ENCODE data around the gene COL20A1.

The COL20A1 gene

DNA sequence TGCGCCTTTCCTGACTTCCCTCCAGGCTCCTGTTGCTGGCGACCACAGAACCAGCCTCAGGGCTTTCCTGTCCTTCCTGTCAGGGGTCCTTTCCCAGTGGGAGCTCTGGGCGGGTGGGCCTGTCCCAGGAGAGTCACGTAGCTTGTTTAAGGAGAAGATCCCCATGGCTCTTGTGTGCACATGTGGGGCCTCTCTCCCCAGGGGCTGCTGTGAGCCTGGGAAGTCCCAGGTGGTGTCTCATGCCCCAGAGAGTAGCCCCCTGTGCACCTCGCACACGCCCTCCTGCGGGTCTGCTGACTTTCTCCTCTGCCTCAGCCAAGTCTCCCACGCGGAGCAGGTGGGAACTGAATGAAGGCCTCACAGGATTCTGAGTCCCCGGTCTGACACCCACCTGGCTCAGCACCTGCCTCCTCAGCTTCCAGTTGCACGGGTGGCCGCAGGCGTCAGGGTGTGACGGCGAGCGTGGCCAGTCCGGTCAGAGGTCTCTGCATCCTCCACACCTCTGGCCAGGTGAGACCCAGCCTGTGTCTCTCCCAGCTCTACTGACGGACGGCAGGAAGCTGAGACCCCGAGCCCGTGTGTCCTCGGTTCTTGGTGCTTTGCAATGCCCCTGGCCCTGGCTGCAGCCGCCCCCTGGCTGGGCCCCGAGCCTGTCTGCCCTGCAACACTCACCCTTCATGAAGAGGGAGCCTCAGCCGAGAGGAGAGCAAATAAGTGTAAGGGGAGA, 33.1 kb upstream of the COL20A1 start:
- H3K4me3 ChIP-seq (ENCODE audit: low read length): no peak overlapping the region
- no peak for DNase-seq (ENCODE audit: low read depth, low spot score)

- DNase-seq (ENCODE audit: low read depth, low spot score): no peak
- no peak overlapping the region for H3K4me3 ChIP-seq (ENCODE audit: low read length)
Observed at GRCh38 chr20:63260521-63260920, 32.5 kb upstream of the COL20A1 start.

DNA sequence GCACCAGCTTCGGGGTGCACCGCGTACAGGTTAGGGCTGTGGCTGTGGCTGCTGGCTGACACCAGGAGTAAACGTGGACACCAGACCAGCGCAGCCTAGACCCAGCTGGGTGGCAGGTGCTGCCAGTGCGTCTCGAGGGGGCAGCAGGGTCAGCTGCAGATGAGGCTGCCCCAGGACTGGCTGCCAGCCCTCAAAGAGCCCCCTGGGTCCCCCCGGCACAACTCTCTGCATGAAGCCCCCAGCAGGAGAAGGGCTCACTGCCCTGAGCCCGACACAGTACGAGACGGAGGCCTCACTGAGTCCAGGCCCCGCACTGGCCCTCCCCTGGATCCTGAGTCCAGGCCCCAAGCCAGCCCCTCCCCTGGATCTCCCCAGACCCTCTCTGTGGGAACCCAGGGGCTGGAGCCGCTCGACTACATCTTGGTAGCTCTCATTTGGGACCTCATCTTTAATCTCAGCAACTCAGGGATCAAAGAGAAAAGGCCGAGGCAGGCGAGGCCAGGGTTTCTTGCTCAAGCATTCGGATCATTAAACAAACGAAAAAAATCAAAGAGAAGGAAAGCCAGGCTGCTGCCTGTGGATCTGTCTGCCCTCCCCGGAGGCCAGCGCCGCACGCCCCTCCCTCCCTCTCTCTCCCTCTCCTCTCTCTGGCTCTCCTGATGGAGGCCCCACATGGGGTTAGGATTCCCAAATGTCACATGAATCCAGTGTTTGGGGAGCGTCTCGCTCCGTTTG, 31.8 kb upstream of the COL20A1 start:
- no peak overlapping the region for H3K4me3 ChIP-seq (ENCODE audit: low read length)
- DNase-seq (ENCODE audit: low read depth, low spot score): no peak

DNA sequence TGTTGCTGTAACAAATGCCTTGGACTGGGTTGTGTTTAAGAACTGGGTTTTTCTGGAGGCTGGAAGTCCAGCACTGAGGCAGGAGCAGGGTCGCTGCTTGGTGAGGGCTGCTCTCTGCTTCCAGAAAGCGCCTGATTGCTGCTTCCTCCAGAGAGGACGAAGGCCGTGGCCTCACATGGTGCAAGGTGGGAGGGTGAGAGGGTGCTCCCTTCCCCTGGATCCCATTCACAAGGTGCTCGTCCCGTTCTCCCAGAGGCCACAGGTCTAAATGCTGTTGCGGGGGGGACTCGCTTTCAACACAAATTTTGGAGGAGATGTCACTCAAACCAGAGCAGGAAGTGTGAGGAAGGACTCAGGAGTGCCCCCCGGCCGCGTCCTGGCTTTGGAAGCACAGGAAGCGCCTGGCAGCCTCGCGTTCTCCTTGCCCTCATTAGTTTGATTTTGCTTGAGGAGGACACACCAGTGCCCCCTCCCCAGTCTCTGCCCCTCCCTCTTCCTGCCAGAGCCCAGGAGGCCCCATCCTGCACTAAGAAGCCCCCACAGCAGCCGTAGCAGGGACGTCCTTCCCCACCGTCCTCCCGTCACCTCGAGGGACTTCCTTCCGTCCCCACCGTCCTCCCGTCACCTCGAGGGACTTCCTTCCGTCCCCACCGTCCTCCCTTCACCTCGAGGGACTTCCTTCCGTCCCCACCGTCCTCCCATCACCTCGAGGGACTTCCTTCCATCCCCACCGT, 31.0 kb upstream of the COL20A1 start:
- no peak overlapping the region for H3K4me3 ChIP-seq (ENCODE audit: low read length)
- no peak for DNase-seq (ENCODE audit: low read depth, low spot score)

- no peak for DNase-seq (ENCODE audit: low read depth, low spot score)
- no peak overlapping the region for H3K4me3 ChIP-seq (ENCODE audit: low read length)
Observed at GRCh38 chr20:63262836-63263235, 30.1 kb upstream of the COL20A1 start.

DNA sequence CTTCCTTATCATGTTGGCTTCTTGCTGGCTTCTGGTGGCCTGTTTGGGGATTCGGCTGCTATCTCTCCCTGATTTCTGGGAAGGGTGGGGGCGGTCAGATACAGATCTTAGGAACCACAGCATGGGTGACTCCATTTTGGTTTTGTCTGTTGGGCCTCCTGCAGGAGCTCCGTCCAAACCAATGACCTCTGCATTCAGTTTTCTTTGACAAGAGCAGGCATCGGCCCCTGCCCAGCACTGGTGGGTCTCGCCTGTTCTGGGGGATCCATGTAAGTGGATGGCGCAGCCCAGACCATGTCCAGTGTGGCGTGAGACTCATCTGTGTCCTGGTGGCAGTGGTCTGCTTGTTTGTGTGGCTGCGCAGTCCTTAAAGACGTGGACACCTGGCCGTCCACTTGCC, 29.0 kb upstream of the COL20A1 start:
- no peak overlapping the region for H3K4me3 ChIP-seq (ENCODE audit: low read length)
- DNase-seq (ENCODE audit: low read depth, low spot score): no peak

GRCh38 chr20:63264519-63264918, 28.5 kb upstream of the COL20A1 start:
- no peak overlapping the region for H3K4me3 ChIP-seq (ENCODE audit: low read length)
- DNase-seq (ENCODE audit: low read depth, low spot score): no peak

GRCh38 chr20:63265891-63266515, 27.0 kb upstream of the COL20A1 start:
- DNase-seq (ENCODE audit: low read depth, low spot score): no peak
- no peak overlapping the region for H3K4me3 ChIP-seq (ENCODE audit: low read length)

GRCh38 chr20:63267691-63268090, 25.3 kb upstream of the COL20A1 start:
- DNase-seq (ENCODE audit: low read depth, low spot score): no peak
- no peak overlapping the region for H3K4me3 ChIP-seq (ENCODE audit: low read length)

GRCh38 chr20:63268256-63268655, 24.7 kb upstream of the COL20A1 start:
- H3K4me3 ChIP-seq (ENCODE audit: low read length): no peak overlapping the region
- no peak for DNase-seq (ENCODE audit: low read depth, low spot score)

- DNase-seq (ENCODE audit: low read depth, low spot score): no peak
Observed at GRCh38 chr20:63268671-63269439, 24.1 kb upstream of the COL20A1 start.

GRCh38 chr20:63269724-63270123, 23.3 kb upstream of the COL20A1 start:
- no peak for DNase-seq (ENCODE audit: low read depth, low spot score)
- H3K4me3 ChIP-seq (ENCODE audit: low read length): no peak overlapping the region

More at GRCh38 chr20:63268671-63269439, 24.1 kb upstream of the COL20A1 start:
- no peak overlapping the region for H3K4me3 ChIP-seq (ENCODE audit: low read length)

DNA sequence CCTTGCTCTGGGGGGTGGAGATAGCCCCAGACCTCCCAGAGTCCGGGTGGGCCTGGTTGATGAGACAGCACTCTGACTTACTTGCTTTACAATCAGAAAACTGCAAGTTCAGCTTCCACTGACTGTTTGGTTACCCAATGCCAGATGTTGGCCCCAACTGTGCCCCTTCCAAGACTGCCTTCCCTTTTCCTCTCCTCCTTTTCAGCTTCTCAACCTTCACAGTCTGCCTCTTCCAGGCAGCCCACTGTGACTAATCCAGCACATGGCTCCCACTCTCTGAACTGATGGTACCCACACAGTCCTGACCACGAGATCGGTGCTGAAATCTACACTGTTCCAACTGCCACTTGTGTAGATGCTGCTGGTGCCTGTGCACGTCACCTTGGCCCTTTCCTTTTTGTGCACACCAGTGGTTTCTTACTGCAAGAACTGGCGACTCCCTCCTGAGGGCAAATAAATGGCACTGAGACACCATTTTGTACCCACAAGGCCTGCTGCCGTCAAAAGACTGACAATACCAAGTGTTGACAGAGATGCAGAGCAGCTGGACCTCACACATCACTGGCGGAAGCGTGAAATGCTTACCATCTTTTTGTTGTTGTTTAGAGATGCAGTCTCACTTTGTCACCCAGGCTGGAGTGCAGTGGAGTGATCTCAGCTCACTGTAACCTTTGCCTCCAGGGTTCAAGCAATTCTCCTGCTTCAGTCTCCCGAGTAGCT, 22.2 kb upstream of the COL20A1 start:
- H3K4me3 ChIP-seq (ENCODE audit: low read length): no peak overlapping the region
- no peak for DNase-seq (ENCODE audit: low read depth, low spot score)

DNA sequence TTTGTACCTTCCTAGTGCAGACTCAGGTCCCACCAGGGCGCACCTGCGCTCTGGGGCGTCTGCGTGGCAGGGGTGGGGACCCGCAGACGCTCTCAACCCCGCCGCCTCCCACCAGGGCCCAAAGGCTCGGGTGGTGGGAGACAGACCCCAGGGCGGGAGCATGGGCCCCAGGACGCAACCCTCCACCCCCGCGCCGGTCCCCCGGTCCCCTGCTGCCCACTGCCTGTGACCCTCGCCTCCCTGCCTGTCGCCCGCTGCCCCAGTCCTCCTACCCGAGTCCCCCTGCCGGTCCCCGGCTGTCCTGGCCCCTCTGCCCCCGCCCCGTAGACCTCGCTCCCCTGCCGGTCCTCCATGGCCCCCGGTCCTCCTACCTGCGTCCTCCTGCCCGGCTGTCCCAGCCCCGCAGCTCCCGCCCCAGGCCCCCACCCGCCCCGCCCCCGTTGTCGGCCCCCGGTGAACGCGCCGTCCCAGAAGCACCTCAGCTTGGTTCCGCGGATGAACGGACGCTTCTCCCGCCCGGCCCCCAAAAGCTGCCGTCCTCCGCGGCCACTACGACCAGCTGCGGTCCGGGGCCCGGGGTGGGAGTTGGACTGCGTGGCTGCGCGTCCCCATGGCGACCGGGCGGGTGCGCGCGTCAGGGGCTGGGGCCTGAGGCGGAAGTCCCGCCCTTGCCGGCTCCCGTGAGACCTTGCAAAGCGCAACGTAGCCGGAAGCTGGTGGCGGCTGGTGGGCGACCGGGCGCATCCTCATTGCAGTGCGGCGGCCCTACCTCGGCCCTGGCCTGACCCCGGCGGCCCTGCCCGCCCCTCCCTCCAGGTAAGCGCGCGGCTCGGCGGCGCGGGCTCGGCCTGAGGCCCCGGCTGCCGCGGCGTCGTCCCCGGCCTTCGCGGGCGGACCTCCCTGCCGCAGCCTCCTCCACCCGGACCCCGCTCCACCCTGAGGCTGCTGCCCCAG, 20.6 kb upstream of the COL20A1 start, which contains the start of gene ARFGAP1:
Gene ARFGAP1 (plus strand): TSS at position 709 of the 954 bp plus-strand sequence. CDS start 2,768 bp downstream, outside the sequence.
- H3K4me3 ChIP-seq (ENCODE audit: low read length): peak within 1 kb of the TSS; percentile 89
- DNase-seq (ENCODE audit: low read depth, low spot score): peak; percentile 71

- DNase-seq (ENCODE audit: low read depth, low spot score): no peak
- H3K4me3 ChIP-seq (ENCODE audit: low read length): peak overlapping the region; percentile 89
Observed at GRCh38 chr20:63273059-63273579, 19.9 kb upstream of the COL20A1 start.

- no peak for DNase-seq (ENCODE audit: low read depth, low spot score)
- H3K4me3 ChIP-seq (ENCODE audit: low read length): peak overlapping the region; percentile 89
Observed at GRCh38 chr20:63273635-63274380, 19.2 kb upstream of the COL20A1 start.

All from Jurkat, Clone E6-1 (cell line).